Neural progenitor cell (in vitro differentiated cells): ENCODE measurements around the gene TMX4. TPM values are rescaled to one million over a fixed set of nuclear protein-coding genes. Genes with fewer than 3 reads are reported as not detected.

Experiments used
- DNase-seq: peaks from one replicate; pipeline ENCODE4 v3.0.0-alpha.2; 2016; ENCODE audit warnings: low spot score
- H2AFZ ChIP-seq: fragments of 200-600 bp; sonication (generic); replicated peaks from 2 replicates; pipeline ENCODE4 v1.6.1; 2016; ENCODE audit warnings: antibody characterized with exemption
- H3F3A ChIP-seq: fragments of 200-600 bp; sonication (generic); 2 replicates; pipeline ENCODE4 v1.6.1; 2016; ENCODE audit warnings: antibody characterized with exemption, low read depth
- H3K27ac ChIP-seq: fragments of 200-600 bp; sonication (generic); 2 replicates; pipeline ENCODE4 v1.5.1; 2016; ENCODE audit warnings: mild to moderate bottlenecking
- H3K27me3 ChIP-seq: fragments of 200-600 bp; sonication (generic); 2 replicates; pipeline ENCODE4 v1.6.1; 2016; ENCODE audit warnings: mild to moderate bottlenecking, moderate library complexity
- H3K36me3 ChIP-seq: fragments of 200-600 bp; sonication (generic); 2 replicates; pipeline ENCODE4 v1.5.1; 2016
- H3K4me1 ChIP-seq: fragments of 200-600 bp; sonication (generic); 2 replicates; pipeline ENCODE4 v1.6.1; 2016; ENCODE audit warnings: mixed run types
- H3K4me2 ChIP-seq: fragments of 200-600 bp; sonication (generic); 2 replicates; pipeline ENCODE4 v1.6.1; 2016
- H3K4me3 ChIP-seq: fragments of 200-600 bp; sonication (generic); 2 replicates; pipeline ENCODE4 v1.5.1; 2016
- H3K79me2 ChIP-seq: fragments of 200-600 bp; sonication (generic); 2 replicates; pipeline ENCODE4 v1.6.1; 2016; ENCODE audit warnings: low read depth
- H3K9ac ChIP-seq: fragments of 200-600 bp; sonication (generic); 2 replicates; pipeline ENCODE4 v1.6.1; 2016
- H3K9me3 ChIP-seq: fragments of 200-600 bp; sonication (generic); 2 replicates; pipeline ENCODE4 v1.5.1; 2016; ENCODE audit warnings: low read depth
- H4K20me1 ChIP-seq: fragments of 200-600 bp; sonication (generic); 2 replicates; pipeline ENCODE4 v1.6.1; 2016; ENCODE audit warnings: low read depth
- H3K27ac Mint-ChIP-seq: 3 replicates; pipeline ENCODE4 v1.8.0; 2021; ENCODE audit warnings: mixed read lengths
- H3K27me3 Mint-ChIP-seq: 2 replicates; pipeline ENCODE4 v1.8.0; 2022; ENCODE audit warnings: low read depth, mild to moderate bottlenecking, inconsistent platforms, moderate library complexity, mixed read lengths; ENCODE audit not compliant: insufficient read depth
- H3K36me3 Mint-ChIP-seq: 3 replicates; pipeline ENCODE4 v1.8.0; 2021; ENCODE audit warnings: mixed read lengths
- H3K4me1 Mint-ChIP-seq: 3 replicates; pipeline ENCODE4 v1.8.0; 2021; ENCODE audit warnings: mixed read lengths
- H3K4me3 Mint-ChIP-seq: 3 replicates; pipeline ENCODE4 v1.8.0; 2021; ENCODE audit warnings: mild to moderate bottlenecking, moderate library complexity, mixed read lengths
- H3K9me3 Mint-ChIP-seq: 3 replicates; pipeline ENCODE4 v1.8.0; 2020; ENCODE audit warnings: mixed read lengths
- CTCF ChIP-seq: fragments of 200-600 bp; sonication (generic); IDR thresholded peaks from 2 replicates; pipeline ENCODE4 v1.5.1; 2017; ENCODE audit warnings: antibody characterized with exemption, mild to moderate bottlenecking
- EZH2 ChIP-seq: fragments of 200-600 bp; sonication (generic); IDR thresholded peaks from 2 replicates; pipeline ENCODE4 v1.6.1; 2017; ENCODE audit warnings: antibody characterized with exemption, mild to moderate bottlenecking, moderate library complexity
- EZH2phosphoT487 ChIP-seq: fragments of 200-600 bp; sonication (generic); IDR thresholded peaks from 2 replicates; pipeline ENCODE4 v1.6.1; 2017; ENCODE audit warnings: antibody characterized with exemption
- total RNA-seq: library from RNA; depleted of rRNA; stranded (reverse); fragments of >200 nt; gene quantifications from 2 replicates; pipeline ENCODE4 v1.2.3, GENCODE V29; 2015; ENCODE audit warnings: low replicate concordance

TMX4 gene
- total RNA-seq, 1 donor from 2014 or later, result 10.4 TPM

- Histone ChIP-seq H3K4me2 (no peak overlapping the region), H3F3A (no peaks in the 10 kb centered on the region), H3K27ac (no peak overlapping the region), H2AFZ (no peak overlapping the region), H3K36me3 (no peaks in the 10 kb centered on the region), H3K79me2 (no peaks in the 10 kb centered on the region), H3K4me1 (no peaks in the 10 kb centered on the region), H3K4me3 (no peak overlapping the region), H3K9me3 (no peaks in the 10 kb centered on the region), H3K27me3 (no peaks in the 10 kb centered on the region), H3K9ac (no peak overlapping the region), H4K20me1 (no peaks in the 10 kb centered on the region)
- TF ChIP-seq EZH2 (no peak), CTCF (no peak), EZH2phosphoT487 (no peak)
- Mint-ChIP-seq H3K27me3 (no peaks in the 10 kb centered on the region), H3K36me3 (peaks cover 2% of the 10 kb centered on the region), H3K4me3 (no peak overlapping the region), H3K27ac (no peak overlapping the region), H3K9me3 (no peaks in the 10 kb centered on the region), H3K4me1 (no peaks in the 10 kb centered on the region)
- no peak for DNase-seq
These were observed 44.7 kb downstream of the TMX4 start for GRCh38 chr20:7974785-7975435.

- Mint-ChIP-seq H3K27ac (no peak overlapping the region), H3K4me1 (no peaks in the 10 kb centered on the region), H3K36me3 (no peaks in the 10 kb centered on the region), H3K27me3 (no peaks in the 10 kb centered on the region), H3K9me3 (no peaks in the 10 kb centered on the region), H3K4me3 (no peak overlapping the region)
- no peak overlapping the region for H3K4me3 ChIP-seq
- no peaks in the 10 kb centered on the region for H3K9me3 ChIP-seq
- no peaks in the 10 kb centered on the region for H4K20me1 ChIP-seq
- H3K9ac ChIP-seq, result no peak overlapping the region
- H3K4me2 ChIP-seq, result no peak overlapping the region
- no peak overlapping the region for H3K27ac ChIP-seq
- no peaks in the 10 kb centered on the region for H3K4me1 ChIP-seq
- no peaks in the 10 kb centered on the region for H3K36me3 ChIP-seq
- no peaks in the 10 kb centered on the region for H3K27me3 ChIP-seq
- no peak overlapping the region for H2AFZ ChIP-seq
- H3K79me2 ChIP-seq, result no peaks in the 10 kb centered on the region
- no peak for TF ChIP-seq EZH2phosphoT487
- no peak for TF ChIP-seq EZH2
- TF ChIP-seq CTCF, result no peak
- H3F3A ChIP-seq, result no peaks in the 10 kb centered on the region
- no peak for DNase-seq
These were observed 47.9 kb downstream of the TMX4 start for GRCh38 chr20:7971536-7972280.

- Histone ChIP-seq H3K27ac (no peak overlapping the region), H3K27me3 (no peaks in the 10 kb centered on the region), H3K4me1 (no peaks in the 10 kb centered on the region), H3K79me2 (no peaks in the 10 kb centered on the region), H3K4me3 (no peak overlapping the region), H2AFZ (no peak overlapping the region), H3K9ac (no peak overlapping the region), H4K20me1 (no peaks in the 10 kb centered on the region), H3F3A (no peaks in the 10 kb centered on the region), H3K9me3 (no peaks in the 10 kb centered on the region), H3K4me2 (no peak overlapping the region), H3K36me3 (no peaks in the 10 kb centered on the region)
- Mint-ChIP-seq H3K27ac (no peak overlapping the region), H3K27me3 (no peaks in the 10 kb centered on the region), H3K9me3 (no peaks in the 10 kb centered on the region), H3K36me3 (no peaks in the 10 kb centered on the region), H3K4me3 (no peak overlapping the region), H3K4me1 (peaks cover 4% of the 10 kb centered on the region)
- no peak for TF ChIP-seq EZH2phosphoT487
- no peak for TF ChIP-seq EZH2
- TF ChIP-seq CTCF, result no peak
- DNase-seq, result no peak
These were observed 52.2 kb downstream of the TMX4 start for GRCh38 chr20:7967199-7967844.
